IMR-90 (cell line): ENCODE measurements around the gene NXF1. TPM values are rescaled to one million over a fixed set of nuclear protein-coding genes. Genes with fewer than 3 reads are reported as not detected.
A peak's percentile ranks its signal among the peaks of the same experiment; 100 is the strongest.

Source experiments
- ATAC-seq: fragments of 200-7000 bp; cut with Tn5 transposase; 2 replicates; pipeline ENCODE4 v1.9.1; 2020; ENCODE audit warnings: low read depth, mild to moderate bottlenecking, moderate library complexity
- BruUV-seq: library from RNA; stranded (reverse); fragments of 400-500 nt; replicated peaks from 2 replicates; lab custom pipeline; 2021; lab: Mats Ljungman, UMichigan
- CTCF ChIA-PET: fragments of 300-600 bp; formaldehyde crosslinking; extraction: SDS; loops from one replicate; lab custom pipeline; 2021; ENCODE audit warnings: antibody characterized with exemption; lab: Yijun Ruan, JAX
- POLR2A ChIA-PET: fragments of 300-600 bp; sonication (Branson Sonifier 250); formaldehyde crosslinking; loops from one replicate; lab custom pipeline; 2022; ENCODE audit warnings: antibody characterized with exemption; ENCODE audit not compliant: unreplicated experiment; lab: Charles Lee
- DNase-seq: peaks from one replicate; pipeline ENCODE4 v3.0.0; 2013
- H2AFZ ChIP-seq: replicated peaks from 2 replicates; pipeline ENCODE3; 2013; ENCODE audit warnings: low read length, mild to moderate bottlenecking; ENCODE audit not compliant: poor library complexity
- H2AK5ac ChIP-seq: 2 replicates; pipeline ENCODE4 v1.6.1; 2013; ENCODE audit warnings: low read depth, low read length, inconsistent platforms
- H2AK9ac ChIP-seq: replicated peaks from 2 replicates; pipeline ENCODE3; 2013; ENCODE audit warnings: mild to moderate bottlenecking, low read depth, low read length, moderate library complexity; ENCODE audit not compliant: poor library complexity
- H2BK120ac ChIP-seq: 2 replicates; pipeline ENCODE4 v1.6.1; 2013; ENCODE audit warnings: low read depth, low read length, inconsistent platforms
- H2BK15ac ChIP-seq: 3 replicates; pipeline ENCODE4 v1.6.1; 2013; ENCODE audit warnings: low read depth, low read length, inconsistent platforms
- H2BK20ac ChIP-seq: 2 replicates; pipeline ENCODE4 v1.6.1; 2013; ENCODE audit warnings: low read depth, mild to moderate bottlenecking, inconsistent platforms, low read length, moderate library complexity
- H2BK5ac ChIP-seq: 2 replicates; pipeline ENCODE4 v1.6.1; 2013; ENCODE audit warnings: mild to moderate bottlenecking, low read depth, low read length, inconsistent platforms; ENCODE audit not compliant: poor library complexity, severe bottlenecking
- H3K14ac ChIP-seq: replicated peaks from 2 replicates; pipeline ENCODE4 v1.6.1; 2013; ENCODE audit warnings: low read depth, low read length, inconsistent platforms
- H3K18ac ChIP-seq: 2 replicates; pipeline ENCODE4 v1.6.1; 2013; ENCODE audit warnings: low read depth, low read length, control low read depth
- H3K23ac ChIP-seq: 2 replicates; pipeline ENCODE4 v1.6.1; 2013; ENCODE audit warnings: low read depth, low read length, inconsistent platforms
- H3K27ac ChIP-seq: 2 replicates; pipeline ENCODE4 v1.5.1; 2013; ENCODE audit warnings: mild to moderate bottlenecking, control low read depth, low read length; ENCODE audit not compliant: insufficient read depth
- H3K27me3 ChIP-seq: 2 replicates; pipeline ENCODE4 v1.6.1; 2013; ENCODE audit warnings: low read length; ENCODE audit not compliant: control insufficient read depth, insufficient read depth
- H3K36me3 ChIP-seq: 2 replicates; pipeline ENCODE4 v1.6.1; 2013; ENCODE audit warnings: low read length, mixed read lengths; ENCODE audit not compliant: control insufficient read depth, insufficient read depth
- H3K4ac ChIP-seq: 2 replicates; pipeline ENCODE4 v1.6.1; 2013; ENCODE audit warnings: low read depth, low read length, inconsistent platforms
- H3K4me1 ChIP-seq: 2 replicates; pipeline ENCODE4 v1.6.1; 2013; ENCODE audit warnings: low read length, mixed read lengths; ENCODE audit not compliant: control insufficient read depth, insufficient read depth
- H3K4me2 ChIP-seq: 2 replicates; pipeline ENCODE4 v1.6.1; 2013; ENCODE audit warnings: low read depth, mild to moderate bottlenecking, control low read depth, low read length, moderate library complexity
- H3K4me3 ChIP-seq: 2 replicates; pipeline ENCODE4 v1.5.1; 2013; ENCODE audit warnings: low read depth, mild to moderate bottlenecking, control low read depth, low read length, moderate library complexity; ENCODE audit not compliant: insufficient read depth
- H3K56ac ChIP-seq: 2 replicates; pipeline ENCODE4 v1.6.1; 2013; ENCODE audit warnings: low read length, inconsistent platforms; ENCODE audit not compliant: insufficient read depth; ENCODE audit errors: extremely low read depth
- H3K79me1 ChIP-seq, 2 experiments: 2 replicates each; pipeline ENCODE4 v1.6.1; 2013; ENCODE audit warnings: low read length in 2 of 2, inconsistent platforms in 1 of 2, low read depth in 1 of 2
- H3K9ac ChIP-seq: 2 replicates; pipeline ENCODE4 v1.6.1; 2013; ENCODE audit warnings: low read depth, low read length, control low read depth
- H3K9me1 ChIP-seq: 2 replicates; pipeline ENCODE4 v1.6.1; 2013; ENCODE audit warnings: low read length, inconsistent platforms; ENCODE audit not compliant: insufficient read depth
- H3K9me3 ChIP-seq: 2 replicates; pipeline ENCODE4 v1.6.1; 2013; ENCODE audit warnings: low read length; ENCODE audit not compliant: control insufficient read depth, insufficient read depth
- H4K20me1 ChIP-seq: 2 replicates; pipeline ENCODE4 v1.6.1; 2013; ENCODE audit warnings: low read length, inconsistent platforms; ENCODE audit not compliant: insufficient read depth
- H4K5ac ChIP-seq: 2 replicates; pipeline ENCODE4 v1.6.1; 2013; ENCODE audit warnings: mild to moderate bottlenecking, low read depth, low read length, control low read depth
- H4K8ac ChIP-seq, 2 experiments: 2 replicates each; pipeline ENCODE4 v1.6.1; 2013; ENCODE audit warnings: low read depth in 2 of 2, low read length in 2 of 2, control low read depth in 1 of 2, inconsistent platforms in 1 of 2
- H4K91ac ChIP-seq: 2 replicates; pipeline ENCODE4 v1.6.1; 2013; ENCODE audit warnings: low read depth, low read length, inconsistent platforms; ENCODE audit not compliant: insufficient read depth
- FOS ChIP-seq: fragments of 150-350 bp; IDR thresholded peaks from 2 replicates; pipeline ENCODE4 v1.6.1; 2016; ENCODE audit warnings: low read depth, low read length
- MAZ ChIP-seq: IDR thresholded peaks from 2 replicates; pipeline ENCODE4 v1.6.1; 2012; ENCODE audit warnings: low read depth, mild to moderate bottlenecking, low read length, improper control_type of control experiment, moderate library complexity, borderline replicate concordance
- MXI1 ChIP-seq: IDR thresholded peaks from 2 replicates; pipeline ENCODE4 v1.6.1; 2012; ENCODE audit warnings: low read depth, mild to moderate bottlenecking, low read length, moderate library complexity, borderline replicate concordance
- NFE2L2 ChIP-seq: fragments of 150-350 bp; IDR thresholded peaks from 2 replicates; pipeline ENCODE4 v1.6.1; 2016; ENCODE audit warnings: low read depth, mild to moderate bottlenecking, low read length
- POLR2A ChIP-seq: IDR thresholded peaks from 2 replicates; pipeline ENCODE4 v1.6.1; 2012; ENCODE audit warnings: mild to moderate bottlenecking, low read depth, low read length
- RCOR1 ChIP-seq: IDR thresholded peaks from 2 replicates; pipeline ENCODE4 v1.6.1; 2012; ENCODE audit warnings: mild to moderate bottlenecking, low read length, improper control_type of control experiment; ENCODE audit not compliant: insufficient replicate concordance
- RFX5 ChIP-seq: IDR thresholded peaks from 2 replicates; pipeline ENCODE4 v1.8.0; 2012; ENCODE audit warnings: low read depth, mild to moderate bottlenecking, low read length, moderate library complexity
- SMC3 ChIP-seq: fragments of 150-350 bp; IDR thresholded peaks from 2 replicates; pipeline ENCODE4 v1.6.1; 2016; ENCODE audit warnings: low read depth, mild to moderate bottlenecking, antibody characterized with exemption, low read length, moderate library complexity
- WGBS, 2 experiments: methylation state at CpG; one replicate each; pipeline versions ENCODE4 v1.1.5 to v1.1.7; 2013; ENCODE audit warnings: missing lambda C conversion rate in 2 of 2; ENCODE audit not compliant: insufficient read length in 1 of 2; ENCODE audit errors: extremely low coverage in 2 of 2; 5-methylcytosine and 5-hydroxymethylcytosine counted together
- dilution Hi-C: fragments of 300-500 bp; cut with HindIII; formaldehyde crosslinking; loops from one replicate; pipeline ENCODE4 v1.14.3; 2018; ENCODE audit warnings: low sequenced_read_pairs; ENCODE audit not compliant: unreplicated experiment
- in situ Hi-C: fragments of 300-500 bp; cut with MboI; formaldehyde crosslinking; loops from 3 replicates; pipeline ENCODE4 v1.14.3; 2019; ENCODE audit warnings: low sequenced_read_pairs, inconsistent platforms, mixed read lengths
- intact Hi-C: fragments of 100-400 bp; cut with micrococcal nuclease; formaldehyde crosslinking; loops from 2 replicates; pipeline ENCODE4 v1.10.0; 2022
- polyA plus RNA-seq, 3 experiments: library from polyadenylated mRNA; depleted of rRNA; stranded (reverse); fragments of >200 nt; gene quantifications; 2 replicates each; pipeline ENCODE4 v1.2.3, GENCODE V29; 2012; ENCODE audit warnings: low replicate concordance in 1 of 3
- total RNA-seq: library from RNA; depleted of rRNA; stranded (reverse); fragments of >200 nt; gene quantifications from 2 replicates; pipeline ENCODE4 v1.2.3, GENCODE V29; 2012
- TF ChIP-seq, protein P1 (sequence below): fragments of 150-350 bp; IDR thresholded peaks from 2 replicates; pipeline ENCODE4 v1.6.1; 2016; ENCODE audit warnings: low read depth, mild to moderate bottlenecking, low read length, moderate library complexity, borderline replicate concordance

NXF1 gene
- total and polyA plus RNA-seq, 2 of the 4 experiments (the other 2 are of a cell fraction) = 26.3 to 97.4 TPM

DNA sequence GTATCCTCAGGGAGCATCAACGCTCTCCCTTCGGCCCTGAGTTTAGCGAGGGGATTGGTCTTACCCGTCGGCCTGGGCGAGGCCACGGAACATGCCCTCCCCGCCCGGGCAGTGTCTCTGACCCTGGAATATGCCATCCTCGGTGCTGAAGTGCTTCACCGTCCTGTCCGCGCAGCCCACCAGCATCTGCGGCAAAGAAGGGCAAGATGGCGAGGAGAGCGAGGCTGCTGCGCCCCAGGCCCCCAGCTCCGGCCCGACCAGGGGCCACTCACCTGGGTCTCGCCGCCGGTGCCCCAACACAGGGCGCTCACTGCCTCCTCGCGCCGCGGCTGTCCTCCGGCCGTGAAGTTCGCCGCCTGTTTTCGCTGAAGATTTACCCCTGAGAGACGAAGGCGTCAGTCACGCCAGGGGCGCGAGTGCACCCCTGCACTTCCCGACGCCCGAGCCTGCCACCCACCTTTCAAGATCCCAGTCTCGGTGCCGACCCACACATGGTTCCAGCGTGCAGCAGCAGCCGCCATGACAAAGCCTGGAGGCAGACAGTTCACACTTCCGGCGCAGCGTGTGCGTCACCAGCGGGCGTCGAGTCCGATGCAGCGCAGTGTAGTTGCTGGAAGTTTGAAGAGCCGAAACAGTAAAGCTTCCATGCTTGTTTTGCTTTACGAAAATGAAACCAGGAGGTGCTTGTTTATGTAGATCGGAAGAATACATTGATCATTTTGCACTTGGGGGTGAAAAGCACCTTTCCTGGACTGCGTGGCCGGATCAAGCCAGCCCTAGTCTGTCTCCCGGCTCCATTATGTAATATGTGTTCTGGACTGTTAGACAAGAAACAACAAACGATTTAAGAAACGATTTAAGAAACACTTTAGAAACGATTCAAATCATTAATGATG, 34.1 kb upstream of the NXF1 start, which contains the start of gene WDR74:
Gene WDR74 (minus strand): TSS at position 541 of the 896 bp plus-strand sequence. CDS start 20 bp downstream, at position 521.
- dilution Hi-C loops (no loop called here), intact Hi-C loops (no loop called here), in situ Hi-C loops (no loop called here)
- H2AK5ac ChIP-seq = peak within 1 kb of the TSS; percentile 83
- ChIA-PET CTCF (interaction anchor here (0.6 kb wide), 1 partner anchor 345 kb away, joined by 7 read pairs; no protein-coding TSS in a partner anchor), POLR2A (interaction anchor here (0.6 to 2.1 kb wide), 3 partner anchors 22 to 125 kb away, joined by 3 to 8 read pairs (median 6); partner anchors contain the start of gene ZBTB3)
- H3K27me3 ChIP-seq = no peaks in the 10 kb centered on the region
- peak within 1 kb of the TSS; percentile 79 for H3K9ac ChIP-seq
- H2AK9ac ChIP-seq = peak within 1 kb of the TSS; percentile 98
- no peaks in the 10 kb centered on the region for H3K9me3 ChIP-seq
- H3K36me3 ChIP-seq = peaks cover 15% of the 10 kb centered on the region
- H3K27ac ChIP-seq = peak within 1 kb of the TSS; percentile 83
- peak within 1 kb of the TSS; percentile 81 for H4K5ac ChIP-seq
- H2AFZ ChIP-seq = peak within 1 kb of the TSS; percentile 96
- no peaks in the 10 kb centered on the region for H3K9me1 ChIP-seq
- peak within 1 kb of the TSS; percentile 90 for H2BK5ac ChIP-seq
- BruUV-seq = no TSS peak
- peak within 1 kb of the TSS; percentile 74; the same call in 1 of the 2 replicates for H3K18ac ChIP-seq
- H2BK120ac ChIP-seq = peak within 1 kb of the TSS; percentile 55; the same call in 1 of the 2 replicates
- H3K4me1 ChIP-seq = peaks cover 8% of the 10 kb centered on the region
- peak within 1 kb of the TSS; percentile 98 for H3K4me2 ChIP-seq
- H4K91ac ChIP-seq = peak within 1 kb of the TSS; percentile 68
- H3K23ac ChIP-seq = peak within 1 kb of the TSS; percentile 99
- H2BK15ac ChIP-seq = no peak within 1 kb of the TSS
- peak within 1 kb of the TSS; percentile 59 for H3K56ac ChIP-seq
- WGBS, 2 experiments = 0% methylated on average over 37 of the region's 62 CpGs; no CpG with 5 or more reads in 1 of the 2 experiments
- H4K8ac ChIP-seq = peak within 1 kb of the TSS; percentile 3 to 97; a peak in 2 of 4 replicates
- no peaks in the 10 kb centered on the region; the same call in none of the 2 replicates for H4K20me1 ChIP-seq
- peak; percentile 92 for DNase-seq
- peaks cover 17 to 40% of the 10 kb centered on the region in 2 experiments; a peak in 3 of 4 replicates for H3K79me1 ChIP-seq
- ATAC-seq = peak; percentile 43
- H3K4ac ChIP-seq = peak within 1 kb of the TSS; percentile 97
- TF ChIP-seq MAZ (peak; percentile 66; the same call in 1 of the 2 replicates), POLR2A (peak; percentile 87), MXI1 (peak; percentile 100), RFX5 (no peak), NFE2L2 (no peak; the same call in 1 of the 2 replicates), SMC3 (no peak), RCOR1 (no peak), FOS (0 out of 2 replicates have a peak, but pooled peaks have one; percentile 2)
- TF ChIP-seq, protein P1, sequence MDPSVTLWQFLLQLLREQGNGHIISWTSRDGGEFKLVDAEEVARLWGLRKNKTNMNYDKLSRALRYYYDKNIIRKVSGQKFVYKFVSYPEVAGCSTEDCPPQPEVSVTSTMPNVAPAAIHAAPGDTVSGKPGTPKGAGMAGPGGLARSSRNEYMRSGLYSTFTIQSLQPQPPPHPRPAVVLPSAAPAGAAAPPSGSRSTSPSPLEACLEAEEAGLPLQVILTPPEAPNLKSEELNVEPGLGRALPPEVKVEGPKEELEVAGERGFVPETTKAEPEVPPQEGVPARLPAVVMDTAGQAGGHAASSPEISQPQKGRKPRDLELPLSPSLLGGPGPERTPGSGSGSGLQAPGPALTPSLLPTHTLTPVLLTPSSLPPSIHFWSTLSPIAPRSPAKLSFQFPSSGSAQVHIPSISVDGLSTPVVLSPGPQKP = peak; percentile 50; the same call in 1 of the 2 replicates
- H2BK20ac ChIP-seq = no peak within 1 kb of the TSS
- H3K14ac ChIP-seq = peak within 1 kb of the TSS; percentile 99
- H3K4me3 ChIP-seq = peak within 1 kb of the TSS; percentile 71
